GM12878 (cell line): ENCODE data around the gene ANKRD33B. TPM values are rescaled to one million over a fixed set of nuclear protein-coding genes. Genes with fewer than 3 reads are reported as not detected.

ENCODE experiments used
- BCL11A ChIP-seq: IDR thresholded peaks from 2 replicates; pipeline ENCODE4 v1.6.1; 2011; ENCODE audit warnings: low read depth, low read length
- BRCA1 ChIP-seq: IDR thresholded peaks from 2 replicates; pipeline ENCODE4 v1.6.1; 2011; ENCODE audit warnings: low read depth, low read length, improper control_type of control experiment
- CHD2 ChIP-seq: IDR thresholded peaks from 2 replicates; pipeline ENCODE4 v1.6.1; 2011; ENCODE audit warnings: low read depth, low read length, improper control_type of control experiment, borderline replicate concordance
- CREM ChIP-seq: IDR thresholded peaks from 2 replicates; pipeline ENCODE4 v1.6.1; 2014; ENCODE audit warnings: antibody characterized with exemption, low read depth
- HDAC6 ChIP-seq: fragments of 200-600 bp; sonication (generic); IDR thresholded peaks from one replicate; pipeline ENCODE4 v1.8.0; 2017; ENCODE audit warnings: antibody characterized with exemption; ENCODE audit not compliant: unreplicated experiment
- NBN ChIP-seq: fragments of 450-650 bp; IDR thresholded peaks from 2 replicates; pipeline ENCODE4 v1.6.1; 2016
- NFXL1 ChIP-seq: fragments of 450-650 bp; IDR thresholded peaks from 2 replicates; pipeline ENCODE4 v1.6.1; 2017; ENCODE audit warnings: antibody characterized with exemption, mild to moderate bottlenecking, borderline replicate concordance
- NFYB ChIP-seq: IDR thresholded peaks from 2 replicates; pipeline ENCODE4 v1.6.1; 2011; ENCODE audit warnings: low read depth, mild to moderate bottlenecking, low read length, improper control_type of control experiment, moderate library complexity; ENCODE audit not compliant: insufficient read depth
- RAD21 ChIP-seq: IDR thresholded peaks from 2 replicates; pipeline ENCODE4 v1.6.1; 2011; ENCODE audit warnings: mild to moderate bottlenecking, low read depth, low read length, moderate library complexity; ENCODE audit not compliant: insufficient read depth
- SPI1 ChIP-seq: IDR thresholded peaks from 2 replicates; pipeline ENCODE4 v1.6.1; 2011; ENCODE audit warnings: low read depth, mild to moderate bottlenecking, low read length, moderate library complexity, borderline replicate concordance; ENCODE audit not compliant: insufficient read depth
- TBL1XR1 ChIP-seq: IDR thresholded peaks from 2 replicates; pipeline ENCODE4 v1.6.1; 2012; ENCODE audit warnings: low read depth, low read length, improper control_type of control experiment
- ZNF274 ChIP-seq: IDR thresholded peaks from one replicate; pipeline ENCODE4 v1.8.0; 2011; ENCODE audit not compliant: insufficient read length, insufficient read depth
- ZNF384 ChIP-seq: IDR thresholded peaks from 2 replicates; pipeline ENCODE4 v1.6.1; 2012; ENCODE audit warnings: low read depth, mild to moderate bottlenecking, low read length, improper control_type of control experiment, borderline replicate concordance
- ZNF687 ChIP-seq: fragments of 450-650 bp; IDR thresholded peaks from 2 replicates; pipeline ENCODE4 v1.6.1; 2017; ENCODE audit warnings: mild to moderate bottlenecking, moderate library complexity
- polyA plus RNA-seq, 11 experiments: library from polyadenylated mRNA; depleted of rRNA in 4 of 11; unstranded in 6 of 11; stranded (reverse) in 5 of 11; fragments of >200 nt; fragmentation: Nextera tagmentation in 4 of 11; fragmentation: Illumina TruSeq in 1 of 11; extraction: Ambion mirVana in 4 of 11; extraction: Trizol in 1 of 11; gene quantifications; 1 replicate in 1 of 11; 2 replicates in 10 of 11; pipeline versions ENCODE4 v1.2.1 to v1.2.3, GENCODE V29; 2011 to 2016; ENCODE audit warnings: inconsistent platforms in 2 of 11, missing spikeins in 2 of 11, low read depth in 1 of 11
- total RNA-seq, 4 experiments: library from RNA; depleted of rRNA in 3 of 4; stranded (reverse); fragments of >200 nt in 3 of 4; fragmentation: Illumina TruSeq in 1 of 4; extraction: Trizol in 1 of 4; gene quantifications; 2 replicates each; pipeline versions ENCODE4 v1.2.1 to v1.2.3, GENCODE V29; 2013 to 2021
- TF ChIP-seq, protein P1 (sequence below): fragments of 450-650 bp; conservative IDR thresholded peaks from 2 replicates; pipeline ENCODE4 v1.6.1; 2017; ENCODE audit warnings: mild to moderate bottlenecking, moderate library complexity
- TF ChIP-seq, protein P2 (sequence below): fragments of 150-350 bp; IDR thresholded peaks from 2 replicates; pipeline ENCODE4 v1.6.1; 2016; ENCODE audit warnings: low read depth, low read length

Gene ANKRD33B
- total and polyA plus RNA-seq, 10 of the 15 experiments (the other 5 are each of a cell fraction or from before 2014, with no cell fraction given), result 4.9 to 61.6 (median 15.6) TPM

- TF ChIP-seq, protein P1, sequence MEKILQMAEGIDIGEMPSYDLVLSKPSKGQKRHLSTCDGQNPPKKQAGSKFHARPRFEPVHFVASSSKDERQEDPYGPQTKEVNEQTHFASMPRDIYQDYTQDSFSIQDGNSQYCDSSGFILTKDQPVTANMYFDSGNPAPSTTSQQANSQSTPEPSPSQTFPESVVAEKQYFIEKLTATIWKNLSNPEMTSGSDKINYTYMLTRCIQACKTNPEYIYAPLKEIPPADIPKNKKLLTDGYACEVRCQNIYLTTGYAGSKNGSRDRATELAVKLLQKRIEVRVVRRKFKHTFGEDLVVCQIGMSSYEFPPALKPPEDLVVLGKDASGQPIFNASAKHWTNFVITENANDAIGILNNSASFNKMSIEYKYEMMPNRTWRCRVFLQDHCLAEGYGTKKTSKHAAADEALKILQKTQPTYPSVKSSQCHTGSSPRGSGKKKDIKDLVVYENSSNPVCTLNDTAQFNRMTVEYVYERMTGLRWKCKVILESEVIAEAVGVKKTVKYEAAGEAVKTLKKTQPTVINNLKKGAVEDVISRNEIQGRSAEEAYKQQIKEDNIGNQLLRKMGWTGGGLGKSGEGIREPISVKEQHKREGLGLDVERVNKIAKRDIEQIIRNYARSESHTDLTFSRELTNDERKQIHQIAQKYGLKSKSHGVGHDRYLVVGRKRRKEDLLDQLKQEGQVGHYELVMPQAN, result no peak
- no peak for TF ChIP-seq CHD2
- TF ChIP-seq BCL11A, result no peak
- TF ChIP-seq, protein P2, sequence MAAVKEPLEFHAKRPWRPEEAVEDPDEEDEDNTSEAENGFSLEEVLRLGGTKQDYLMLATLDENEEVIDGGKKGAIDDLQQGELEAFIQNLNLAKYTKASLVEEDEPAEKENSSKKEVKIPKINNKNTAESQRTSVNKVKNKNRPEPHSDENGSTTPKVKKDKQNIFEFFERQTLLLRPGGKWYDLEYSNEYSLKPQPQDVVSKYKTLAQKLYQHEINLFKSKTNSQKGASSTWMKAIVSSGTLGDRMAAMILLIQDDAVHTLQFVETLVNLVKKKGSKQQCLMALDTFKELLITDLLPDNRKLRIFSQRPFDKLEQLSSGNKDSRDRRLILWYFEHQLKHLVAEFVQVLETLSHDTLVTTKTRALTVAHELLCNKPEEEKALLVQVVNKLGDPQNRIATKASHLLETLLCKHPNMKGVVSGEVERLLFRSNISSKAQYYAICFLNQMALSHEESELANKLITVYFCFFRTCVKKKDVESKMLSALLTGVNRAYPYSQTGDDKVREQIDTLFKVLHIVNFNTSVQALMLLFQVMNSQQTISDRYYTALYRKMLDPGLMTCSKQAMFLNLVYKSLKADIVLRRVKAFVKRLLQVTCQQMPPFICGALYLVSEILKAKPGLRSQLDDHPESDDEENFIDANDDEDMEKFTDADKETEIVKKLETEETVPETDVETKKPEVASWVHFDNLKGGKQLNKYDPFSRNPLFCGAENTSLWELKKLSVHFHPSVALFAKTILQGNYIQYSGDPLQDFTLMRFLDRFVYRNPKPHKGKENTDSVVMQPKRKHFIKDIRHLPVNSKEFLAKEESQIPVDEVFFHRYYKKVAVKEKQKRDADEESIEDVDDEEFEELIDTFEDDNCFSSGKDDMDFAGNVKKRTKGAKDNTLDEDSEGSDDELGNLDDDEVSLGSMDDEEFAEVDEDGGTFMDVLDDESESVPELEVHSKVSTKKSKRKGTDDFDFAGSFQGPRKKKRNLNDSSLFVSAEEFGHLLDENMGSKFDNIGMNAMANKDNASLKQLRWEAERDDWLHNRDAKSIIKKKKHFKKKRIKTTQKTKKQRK, result no peak
- TF ChIP-seq NBN, result no peak
- no peak for TF ChIP-seq ZNF274
- no peak for TF ChIP-seq NFYB
- TF ChIP-seq SPI1, result no peak
- no peak for TF ChIP-seq ZNF687
- TF ChIP-seq ZNF384, result no peak
- no peak for TF ChIP-seq TBL1XR1
- TF ChIP-seq RAD21, result no peak
- TF ChIP-seq BRCA1, result no peak
- no peak for TF ChIP-seq HDAC6
- TF ChIP-seq CREM, result no peak
- no peak for TF ChIP-seq NFXL1
These were observed 51.8 kb downstream of the ANKRD33B start (continued) for GRCh38 chr5:10615693-10616092.
